Activated CD8-positive, alpha-beta memory T cell treated with anti-CD3 and anti-CD28 coated beads, Interleukin-2, amount 10 ng/mL, durations not matched to agents 7 days and 5 days (primary cell): ENCODE data around the gene FANCM. TPM values are rescaled to one million over a fixed set of nuclear protein-coding genes. Genes with fewer than 3 reads are reported as not detected.

Experiments used
- ATAC-seq: fragments of 150-1000 bp; cut with Tn5 transposase; one replicate; pipeline ENCODE4 v1.10.0; 2021; ENCODE audit warnings: moderate library complexity
- CTCF ChIA-PET: fragments of 350-600 bp; sonication (Branson Sonifier 250); formaldehyde crosslinking; loops from one replicate; lab custom pipeline; 2021; ENCODE audit warnings: antibody characterized with exemption; lab: Charles Lee
- DNase-seq: peaks from one replicate; pipeline ENCODE4 v3.0.0-alpha.2; 2020
- H3K27ac Mint-ChIP-seq: one replicate; pipeline ENCODE4 v1.8.0; 2021; ENCODE audit warnings: mild to moderate bottlenecking, mixed read lengths
- H3K27me3 Mint-ChIP-seq: one replicate; pipeline ENCODE4 v1.8.0; 2021; ENCODE audit warnings: mixed read lengths
- H3K36me3 Mint-ChIP-seq: one replicate; pipeline ENCODE4 v1.8.0; 2021; ENCODE audit warnings: mild to moderate bottlenecking, mixed read lengths
- H3K4me1 Mint-ChIP-seq: one replicate; pipeline ENCODE4 v1.8.0; 2021; ENCODE audit warnings: mixed read lengths
- H3K4me3 Mint-ChIP-seq: one replicate; pipeline ENCODE4 v1.8.0; 2021; ENCODE audit warnings: mild to moderate bottlenecking, moderate library complexity, mixed read lengths
- H3K9me3 Mint-ChIP-seq: one replicate; pipeline ENCODE4 v1.8.0; 2022; ENCODE audit warnings: low read depth, mixed read lengths
- total RNA-seq, 2 experiments: library from RNA; stranded (reverse); gene quantifications; one replicate each; pipeline ENCODE4 v1.2.3, GENCODE V29; 2021

The FANCM gene
- total RNA-seq, 2 experiments from 2014 or later = 18.1 to 25.6 TPM

GRCh38 chr14:45150386-45150890 is 14.7 kb downstream of the FANCM start:
- DNase-seq = no peak
- no peaks in the 10 kb centered on the region for H3K9me3 Mint-ChIP-seq
- peaks cover 15% of the 10 kb centered on the region for H3K36me3 Mint-ChIP-seq
- H3K27ac Mint-ChIP-seq = no peak overlapping the region
- no peak for ATAC-seq
- no peak overlapping the region for H3K4me3 Mint-ChIP-seq
- peaks cover 3% of the 10 kb centered on the region for H3K4me1 Mint-ChIP-seq
- CTCF ChIA-PET = no interaction called here
- H3K27me3 Mint-ChIP-seq = no peaks in the 10 kb centered on the region

- no peaks in the 10 kb centered on the region for H3K9me3 Mint-ChIP-seq
- DNase-seq = peak; percentile 61
- peaks cover 17% of the 10 kb centered on the region for H3K36me3 Mint-ChIP-seq
- no peaks in the 10 kb centered on the region for H3K27me3 Mint-ChIP-seq
- peaks cover 13% of the 10 kb centered on the region for H3K4me1 Mint-ChIP-seq
- no peak overlapping the region for H3K4me3 Mint-ChIP-seq
- no peak overlapping the region for H3K27ac Mint-ChIP-seq
- peak; percentile 93 for ATAC-seq
- CTCF ChIA-PET = interaction anchor here (1.4 kb wide), 1 partner anchor 113 kb away, joined by 3 read pairs; no protein-coding TSS in a partner anchor
Observed at GRCh38 chr14:45156067-45156466, 20.3 kb downstream of the FANCM start.

DNA sequence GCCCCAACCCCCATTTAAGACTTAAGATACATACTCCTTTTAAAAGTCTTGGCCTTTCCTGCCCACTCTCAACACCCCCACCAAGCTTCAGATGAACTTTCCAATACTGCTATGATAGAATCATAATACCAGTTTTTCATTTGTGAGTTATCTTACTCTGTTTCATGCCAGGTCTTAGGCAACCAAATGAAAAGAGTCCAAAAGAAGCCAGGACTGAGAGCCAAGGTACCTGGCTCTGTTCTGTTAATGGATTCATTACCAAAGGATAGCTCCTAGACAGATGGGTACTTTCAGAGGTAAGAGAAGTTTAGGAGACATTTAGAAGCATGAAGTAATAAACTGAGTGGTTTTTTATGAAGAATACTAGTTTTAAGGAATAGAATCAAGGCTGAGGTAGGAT is 34.2 kb downstream of the FANCM start:
- no peaks in the 10 kb centered on the region for H3K4me1 Mint-ChIP-seq
- no peak overlapping the region for H3K4me3 Mint-ChIP-seq
- ATAC-seq (no peak), DNase-seq (no peak)
- H3K27me3 Mint-ChIP-seq = no peaks in the 10 kb centered on the region
- no peak overlapping the region for H3K27ac Mint-ChIP-seq
- peaks cover 21% of the 10 kb centered on the region for H3K36me3 Mint-ChIP-seq
- H3K9me3 Mint-ChIP-seq = no peaks in the 10 kb centered on the region
- CTCF ChIA-PET = interaction anchor here (1.5 kb wide), 1 partner anchor 9 kb away, joined by 3 read pairs; no protein-coding TSS in a partner anchor

DNA sequence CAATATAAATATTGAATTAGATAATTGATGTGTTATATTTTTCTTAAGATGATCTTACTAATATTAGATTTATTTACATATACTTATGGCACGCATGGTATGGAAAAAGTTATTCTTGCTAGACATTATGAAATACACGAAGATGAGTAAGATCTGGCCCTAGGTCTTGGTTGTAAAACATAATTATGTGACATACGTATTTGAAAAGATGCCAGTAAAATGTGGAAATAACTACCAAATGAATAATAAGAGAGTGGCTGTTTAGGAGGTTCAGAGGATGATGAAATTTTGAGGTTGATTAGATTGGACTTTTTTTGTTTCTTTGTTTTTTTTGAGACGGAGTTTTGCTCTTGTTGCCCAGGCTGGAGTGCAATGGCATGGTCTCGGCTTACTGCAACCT is 41.3 kb downstream of the FANCM start:
- Mint-ChIP-seq H3K36me3 (peaks cover 11% of the 10 kb centered on the region), H3K4me1 (no peaks in the 10 kb centered on the region), H3K27ac (no peak overlapping the region), H3K4me3 (no peak overlapping the region), H3K9me3 (no peaks in the 10 kb centered on the region), H3K27me3 (no peaks in the 10 kb centered on the region)
- ATAC-seq (no peak), DNase-seq (no peak)
- CTCF ChIA-PET = no interaction called here

- CTCF ChIA-PET = no interaction called here
- no peak for ATAC-seq
Observed at GRCh38 chr14:45181329-45181728, 45.6 kb downstream of the FANCM start.

GRCh38 chr14:45181806-45182205 is 46.1 kb downstream of the FANCM start:
- Mint-ChIP-seq H3K27me3 (no peaks in the 10 kb centered on the region), H3K27ac (no peak overlapping the region), H3K4me1 (no peaks in the 10 kb centered on the region), H3K4me3 (no peak overlapping the region), H3K36me3 (peaks cover 19% of the 10 kb centered on the region), H3K9me3 (no peaks in the 10 kb centered on the region)
- DNase-seq (no peak), ATAC-seq (no peak)
- CTCF ChIA-PET = no interaction called here

More at GRCh38 chr14:45181329-45181728, 45.6 kb downstream of the FANCM start:
- no peak for DNase-seq
- no peak overlapping the region for H3K4me3 Mint-ChIP-seq
- no peaks in the 10 kb centered on the region for H3K27me3 Mint-ChIP-seq
- H3K4me1 Mint-ChIP-seq = no peaks in the 10 kb centered on the region
- H3K9me3 Mint-ChIP-seq = no peaks in the 10 kb centered on the region
- no peak overlapping the region for H3K27ac Mint-ChIP-seq
- peaks cover 15% of the 10 kb centered on the region for H3K36me3 Mint-ChIP-seq

DNA sequence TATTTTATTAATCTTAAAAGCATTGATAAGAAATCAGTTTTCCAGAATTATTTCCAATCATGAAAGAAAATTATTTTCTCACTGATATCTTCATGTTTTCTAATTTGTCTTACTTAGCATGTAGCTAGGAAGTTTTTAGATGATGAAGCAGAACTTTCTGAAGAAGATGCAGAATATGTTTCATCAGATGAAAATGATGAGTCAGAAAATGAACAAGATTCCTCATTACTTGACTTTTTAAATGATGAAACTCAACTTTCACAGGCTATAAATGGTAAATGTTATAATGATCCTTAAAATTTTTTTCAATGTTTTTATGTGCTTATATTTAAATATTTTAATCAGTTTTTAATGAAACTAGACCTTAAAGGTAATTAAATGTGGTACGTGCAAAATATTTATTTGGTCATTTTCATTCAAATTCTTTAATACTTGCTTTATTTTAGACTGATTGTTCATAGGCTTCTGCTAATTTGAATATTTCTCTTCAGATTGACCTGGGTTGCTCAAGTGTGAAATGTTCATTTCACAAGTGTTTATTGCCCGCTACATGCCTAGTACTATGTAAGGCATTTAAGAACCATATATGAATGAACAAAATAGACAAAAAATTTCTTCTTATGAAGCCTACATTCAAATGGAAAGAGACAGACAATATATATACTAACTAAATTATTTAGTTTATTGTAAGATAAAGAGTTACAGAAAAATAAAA is 49.5 kb downstream of the FANCM start:
- CTCF ChIA-PET = no interaction called here
- H3K27me3 Mint-ChIP-seq = no peaks in the 10 kb centered on the region
- no peak overlapping the region for H3K4me3 Mint-ChIP-seq
- DNase-seq = no peak
- H3K36me3 Mint-ChIP-seq = peaks cover 37% of the 10 kb centered on the region
- H3K27ac Mint-ChIP-seq = no peak overlapping the region
- H3K9me3 Mint-ChIP-seq = no peaks in the 10 kb centered on the region
- H3K4me1 Mint-ChIP-seq = no peaks in the 10 kb centered on the region
- no peak for ATAC-seq

- Mint-ChIP-seq H3K36me3 (peaks cover 30% of the 10 kb centered on the region), H3K4me3 (no peak overlapping the region), H3K27me3 (no peaks in the 10 kb centered on the region), H3K9me3 (no peaks in the 10 kb centered on the region), H3K27ac (no peak overlapping the region), H3K4me1 (no peaks in the 10 kb centered on the region)
- ATAC-seq = no peak
- DNase-seq = no peak
- CTCF ChIA-PET = interaction anchor here (1.6 kb wide), 1 partner anchor 73 kb away, joined by 4 read pairs; no protein-coding TSS in a partner anchor
Observed at GRCh38 chr14:45194964-45195363, 59.2 kb downstream of the FANCM start.

- H3K27me3 Mint-ChIP-seq = no peaks in the 10 kb centered on the region
- H3K27ac Mint-ChIP-seq = no peak overlapping the region
- no peaks in the 10 kb centered on the region for H3K9me3 Mint-ChIP-seq
- peaks cover 7% of the 10 kb centered on the region for H3K4me1 Mint-ChIP-seq
- peaks cover 30% of the 10 kb centered on the region for H3K36me3 Mint-ChIP-seq
- CTCF ChIA-PET = no interaction called here
- H3K4me3 Mint-ChIP-seq = no peak overlapping the region
- no peak for ATAC-seq
- DNase-seq = no peak
Observed at GRCh38 chr14:45198551-45198950, 62.8 kb downstream of the FANCM start.

DNA sequence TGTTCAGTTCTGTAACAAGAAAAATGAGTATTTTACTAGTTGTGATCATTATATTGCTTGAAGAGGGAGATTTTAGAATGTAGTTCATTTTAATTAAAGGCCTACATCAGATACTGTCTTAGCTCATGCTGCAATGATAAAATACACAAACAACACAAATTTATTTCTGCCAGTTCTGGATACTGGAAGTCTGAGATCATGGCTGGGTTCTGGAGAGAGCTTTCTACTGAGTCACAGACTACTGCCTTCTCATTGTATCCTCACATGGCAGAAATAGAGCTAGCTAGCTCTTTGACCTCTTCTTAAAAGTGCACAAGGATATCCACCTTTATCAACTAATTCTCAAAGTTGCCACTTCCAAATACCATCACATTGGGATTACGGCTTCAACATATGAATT is 63.5 kb downstream of the FANCM start:
- peaks cover 7% of the 10 kb centered on the region for H3K4me1 Mint-ChIP-seq
- no peak overlapping the region for H3K4me3 Mint-ChIP-seq
- peaks cover 31% of the 10 kb centered on the region for H3K36me3 Mint-ChIP-seq
- ATAC-seq (no peak), DNase-seq (no peak)
- no peaks in the 10 kb centered on the region for H3K9me3 Mint-ChIP-seq
- CTCF ChIA-PET = no interaction called here
- no peak overlapping the region for H3K27ac Mint-ChIP-seq
- no peaks in the 10 kb centered on the region for H3K27me3 Mint-ChIP-seq

GRCh38 chr14:45201905-45202304 is 66.2 kb downstream of the FANCM start:
- DNase-seq (peak; percentile 53), ATAC-seq (peak; percentile 69)
- CTCF ChIA-PET = interaction anchor here (0.8 to 1.2 kb wide), 2 partner anchors 10 to 49 kb away, joined by 3 read pairs; no protein-coding TSS in a partner anchor
- no peak overlapping the region for H3K27ac Mint-ChIP-seq
- H3K27me3 Mint-ChIP-seq = no peaks in the 10 kb centered on the region
- no peak overlapping the region for H3K4me3 Mint-ChIP-seq
- H3K36me3 Mint-ChIP-seq = peaks cover 26% of the 10 kb centered on the region
- no peaks in the 10 kb centered on the region for H3K9me3 Mint-ChIP-seq
- peaks cover 7% of the 10 kb centered on the region for H3K4me1 Mint-ChIP-seq

- Mint-ChIP-seq H3K36me3 (peaks cover 33% of the 10 kb centered on the region), H3K27me3 (no peaks in the 10 kb centered on the region), H3K4me3 (no peak overlapping the region)
Observed at GRCh38 chr14:45204241-45204640, 68.5 kb downstream of the FANCM start.

GRCh38 chr14:45210159-45210558 is 74.4 kb downstream of the FANCM start:
- CTCF ChIA-PET = no interaction called here
- Mint-ChIP-seq H3K4me1 (no peaks in the 10 kb centered on the region), H3K36me3 (peaks cover 44% of the 10 kb centered on the region), H3K9me3 (no peaks in the 10 kb centered on the region), H3K27me3 (no peaks in the 10 kb centered on the region), H3K4me3 (no peak overlapping the region), H3K27ac (no peak overlapping the region)
- DNase-seq (no peak), ATAC-seq (no peak)

More at GRCh38 chr14:45204241-45204640, 68.5 kb downstream of the FANCM start:
- CTCF ChIA-PET = no interaction called here
- DNase-seq (no peak), ATAC-seq (no peak)
- no peak overlapping the region for H3K27ac Mint-ChIP-seq
- H3K9me3 Mint-ChIP-seq = no peaks in the 10 kb centered on the region
- H3K4me1 Mint-ChIP-seq = peaks cover 7% of the 10 kb centered on the region

GRCh38 chr14:45211295-45211694 is 75.6 kb downstream of the FANCM start:
- DNase-seq = no peak
- Mint-ChIP-seq H3K27me3 (no peaks in the 10 kb centered on the region), H3K4me3 (no peak overlapping the region), H3K4me1 (no peaks in the 10 kb centered on the region), H3K36me3 (peaks cover 39% of the 10 kb centered on the region), H3K9me3 (no peaks in the 10 kb centered on the region), H3K27ac (no peak overlapping the region)
- CTCF ChIA-PET = interaction anchor here (1.2 kb wide), 1 partner anchor 13 kb away, joined by 3 read pairs; no protein-coding TSS in a partner anchor
- ATAC-seq = no peak
